ENCODE results near the gene PPCDC.

PPCDC gene

GRCh38 chr15:75016431-75016830 lies 7.0 kb upstream of the PPCDC start:
- DNase-seq = no peak

- DNase-seq = no peak
These were observed 3.5 kb upstream of the PPCDC start for GRCh38 chr15:75019916-75020315.

DNA sequence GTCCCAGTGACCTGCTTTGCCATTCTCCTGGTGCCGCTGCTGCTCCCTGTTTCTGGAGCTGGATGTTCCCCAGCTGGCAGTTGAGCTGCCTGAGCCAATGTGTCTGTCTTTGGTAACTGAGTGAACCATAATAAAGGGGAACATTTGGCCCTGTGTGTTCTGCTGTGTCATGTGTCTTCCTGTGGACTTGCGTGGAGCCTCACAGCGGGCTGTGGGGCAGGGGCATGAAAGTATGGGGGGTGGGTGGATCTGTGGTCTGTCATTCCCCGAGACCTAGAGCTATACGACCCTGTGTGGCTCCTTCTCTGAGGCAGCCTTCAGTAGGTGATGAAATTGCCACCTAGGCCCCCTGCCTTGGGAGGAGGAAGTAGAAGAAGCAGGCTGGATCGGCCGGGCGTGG lies 2.0 kb upstream of the PPCDC start:
- no peak for DNase-seq

DNA sequence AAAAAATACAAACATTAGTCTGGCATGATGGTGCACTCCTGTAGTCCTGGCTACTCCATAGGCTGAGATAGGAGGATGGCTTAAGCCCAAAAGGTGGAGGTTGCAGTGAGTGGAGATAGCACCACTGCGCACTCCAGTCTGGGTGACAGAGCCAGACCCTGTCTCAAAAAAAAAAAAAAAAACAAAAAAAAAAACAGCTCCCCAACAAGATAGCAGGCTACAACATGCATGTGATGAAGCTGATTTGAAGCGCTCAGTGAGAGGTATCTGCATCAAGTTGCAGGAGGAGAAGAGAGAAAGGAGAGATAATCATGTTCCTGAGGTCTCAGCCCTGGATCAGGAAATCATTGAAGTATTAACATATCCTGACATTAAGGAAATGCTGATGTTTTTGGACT lies 608 bp upstream of the PPCDC start:
- no peak for DNase-seq

- no peak for DNase-seq
These were observed 664 bp downstream of the PPCDC start for GRCh38 chr15:75023872-75024636.

GRCh38 chr15:75025107-75025506 lies 1.7 kb downstream of the PPCDC start:
- DNase-seq = no peak

- no peak for DNase-seq
These were observed 2.3 kb downstream of the PPCDC start for GRCh38 chr15:75025548-75026260.

DNA sequence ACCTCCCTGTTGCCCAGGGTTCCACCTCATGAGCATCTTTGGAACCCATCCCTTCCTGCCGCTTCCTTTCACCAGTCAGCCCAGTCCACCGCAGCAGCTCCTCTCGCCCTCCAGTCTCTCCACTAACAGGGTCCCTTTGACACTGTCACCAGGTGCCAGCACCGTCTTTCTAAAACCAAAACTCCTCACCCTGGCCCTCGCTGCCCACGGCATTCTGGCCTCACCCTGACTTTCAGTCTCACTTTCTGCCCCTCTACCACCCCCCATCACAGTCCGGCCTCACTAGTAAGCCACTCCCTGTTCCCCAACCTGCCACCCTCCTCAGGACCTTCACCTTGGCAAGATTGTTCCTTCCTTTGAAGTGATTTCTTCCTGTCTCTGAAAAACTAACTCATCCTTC lies 4.2 kb downstream of the PPCDC start:
- DNase-seq = no peak

DNA sequence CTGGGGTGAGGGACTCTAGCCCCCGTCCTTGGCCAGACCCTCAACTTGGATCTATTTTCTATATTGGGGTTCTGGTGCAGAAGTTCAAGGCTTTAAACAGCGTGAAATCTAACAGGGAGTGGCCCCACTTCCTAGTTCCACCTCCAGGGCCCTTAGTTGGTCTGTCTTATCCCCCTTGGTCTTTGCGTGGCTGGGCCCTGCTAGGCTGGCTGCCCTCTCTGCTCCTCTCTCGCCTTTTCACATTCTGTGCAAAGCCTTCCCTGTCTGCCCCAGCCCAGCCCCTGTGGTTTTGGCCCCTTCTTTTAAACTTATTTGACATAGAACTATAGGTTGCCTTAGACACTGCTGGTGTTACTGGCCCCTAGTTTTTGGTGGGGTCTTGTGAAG lies 5.6 kb downstream of the PPCDC start:
- DNase-seq = no peak

DNA sequence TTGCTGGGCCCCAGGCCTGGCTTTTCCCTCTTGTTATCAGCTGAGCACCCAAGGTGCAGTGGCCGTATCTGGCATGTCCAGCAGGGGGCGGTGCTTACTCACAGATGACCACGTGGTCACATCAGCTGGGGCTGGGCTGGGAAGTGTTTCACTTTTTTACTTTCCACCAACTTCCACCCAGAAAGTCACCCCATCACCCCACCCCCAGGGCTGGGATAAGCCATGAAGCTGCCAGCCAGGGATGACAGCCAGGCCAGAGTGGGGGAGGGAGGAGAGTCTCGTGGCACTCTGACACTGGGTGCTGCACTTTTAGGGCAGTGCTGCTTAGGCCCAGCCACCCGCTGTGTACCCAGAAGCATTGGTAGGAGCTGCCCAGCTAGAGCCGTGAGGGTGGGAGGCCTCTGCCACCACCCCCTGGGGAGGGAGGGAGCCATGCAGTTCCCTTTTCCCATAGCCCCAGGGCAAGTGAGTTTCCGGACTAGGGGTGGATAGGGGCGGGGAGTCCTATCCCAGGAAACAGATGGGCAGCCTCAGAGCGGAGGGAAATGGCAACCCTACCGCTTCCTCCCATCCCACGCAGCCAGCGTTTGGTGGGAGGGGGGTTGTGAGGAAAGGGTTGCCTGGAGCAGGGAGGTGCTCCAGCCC lies 6.1 kb downstream of the PPCDC start:
- peak; percentile 94 for DNase-seq

GRCh38 chr15:75030023-75030413 lies 6.6 kb downstream of the PPCDC start:
- peak; percentile 51 for DNase-seq

- no peak for DNase-seq
These were observed 7.0 kb downstream of the PPCDC start for GRCh38 chr15:75030424-75030823.

DNA sequence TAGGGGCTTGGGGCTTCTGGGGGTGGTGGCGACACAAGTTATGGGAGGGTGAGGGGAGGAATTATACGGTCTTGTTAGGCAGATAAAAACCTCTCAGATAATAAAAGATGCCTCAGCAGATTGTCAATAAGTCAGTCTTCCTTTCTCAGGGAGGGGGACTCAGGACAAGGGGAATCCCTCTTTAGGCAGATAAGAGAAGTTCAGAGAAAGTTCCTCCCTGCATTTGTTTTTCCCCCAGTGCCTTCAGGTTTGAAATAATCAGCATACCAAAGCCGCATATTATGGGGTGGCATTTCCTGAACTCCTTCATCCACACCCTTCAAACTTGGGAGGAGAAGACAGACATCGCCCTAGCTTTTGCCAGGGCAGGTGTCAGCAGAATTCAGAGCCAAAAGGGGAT lies 8.5 kb downstream of the PPCDC start:
- DNase-seq = no peak

- DNase-seq = no peak
These were observed 9.0 kb downstream of the PPCDC start for GRCh38 chr15:75032395-75032794.

DNA sequence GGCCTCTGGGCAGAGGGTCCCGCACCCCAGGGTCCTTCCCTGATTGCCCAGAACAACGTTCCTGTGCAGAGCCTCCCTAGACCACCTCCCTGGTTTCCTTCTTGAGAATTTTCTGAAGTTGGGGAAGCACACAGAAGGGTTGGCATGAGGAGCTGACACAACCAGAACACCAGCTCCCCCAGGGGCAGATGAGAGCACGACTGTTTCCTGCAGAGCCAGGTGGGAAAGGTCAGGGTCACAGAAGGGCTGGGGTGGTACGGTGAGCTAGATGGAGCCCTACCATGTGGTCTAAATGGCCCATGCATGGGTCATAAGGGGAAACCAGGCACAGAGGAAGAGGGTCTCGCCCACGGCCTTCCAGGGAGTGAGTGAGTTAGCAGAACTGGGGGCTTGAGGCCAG lies 10.4 kb downstream of the PPCDC start:
- no peak for DNase-seq

DNA sequence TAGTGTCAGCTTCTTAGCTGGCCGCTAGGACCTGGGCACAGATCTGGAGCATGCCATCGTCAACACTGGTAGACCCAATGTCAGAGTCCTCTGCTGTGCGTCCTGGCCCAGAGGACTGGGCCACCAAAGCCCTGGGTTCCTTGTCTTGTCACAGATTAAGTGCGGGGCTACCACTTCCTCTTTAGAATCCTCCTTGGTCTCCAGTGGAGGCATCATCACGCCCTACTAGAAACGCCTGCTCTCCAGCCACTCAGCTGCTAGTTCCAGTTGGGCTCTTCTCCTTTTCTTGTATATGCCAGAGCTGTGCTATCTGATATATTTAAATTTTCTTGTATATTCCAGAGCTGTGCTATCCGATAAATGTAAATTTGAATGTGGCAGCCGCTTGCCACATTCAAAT lies 11.2 kb downstream of the PPCDC start:
- DNase-seq = no peak

DNA sequence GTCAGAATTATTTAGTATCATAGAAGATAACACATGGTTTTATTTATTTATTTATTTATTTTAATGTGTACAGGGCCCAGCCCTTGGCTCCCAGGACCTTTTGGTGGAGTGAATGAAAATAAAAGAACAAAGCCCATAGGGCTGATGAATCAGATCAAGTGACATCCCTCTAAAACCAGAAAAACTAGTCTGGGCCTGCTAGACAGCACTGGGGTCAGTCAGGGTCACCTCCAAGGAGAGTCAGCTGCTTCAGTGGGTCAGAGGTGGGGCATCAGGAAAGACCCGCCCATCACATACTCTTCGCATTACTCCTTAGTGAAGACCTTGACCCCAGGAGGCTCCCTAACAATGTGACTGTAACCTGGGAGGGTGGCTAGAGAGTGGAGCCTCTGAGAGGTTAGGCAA lies 12.8 kb downstream of the PPCDC start:
- peak; percentile 27 for DNase-seq

DNA sequence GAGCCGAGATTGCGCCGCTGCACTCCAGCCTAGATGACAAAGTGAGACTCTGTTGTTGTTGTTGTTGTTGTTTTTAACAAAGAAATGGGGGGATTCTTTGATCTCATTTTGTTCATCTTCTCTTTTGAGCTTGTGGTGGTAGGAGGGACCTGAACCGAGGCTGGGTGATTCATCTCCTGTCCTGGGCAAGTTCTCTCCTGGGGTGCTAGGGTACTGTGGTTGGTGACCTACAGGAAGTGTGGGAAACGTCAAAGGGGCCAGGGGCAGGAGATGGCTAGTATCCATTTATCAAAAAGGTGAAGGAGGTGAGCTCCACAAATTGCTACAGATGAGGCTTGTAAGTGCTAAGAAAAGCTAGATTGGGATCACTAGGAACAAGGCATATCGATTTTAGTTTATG lies 14.3 kb downstream of the PPCDC start:
- no peak for DNase-seq

DNA sequence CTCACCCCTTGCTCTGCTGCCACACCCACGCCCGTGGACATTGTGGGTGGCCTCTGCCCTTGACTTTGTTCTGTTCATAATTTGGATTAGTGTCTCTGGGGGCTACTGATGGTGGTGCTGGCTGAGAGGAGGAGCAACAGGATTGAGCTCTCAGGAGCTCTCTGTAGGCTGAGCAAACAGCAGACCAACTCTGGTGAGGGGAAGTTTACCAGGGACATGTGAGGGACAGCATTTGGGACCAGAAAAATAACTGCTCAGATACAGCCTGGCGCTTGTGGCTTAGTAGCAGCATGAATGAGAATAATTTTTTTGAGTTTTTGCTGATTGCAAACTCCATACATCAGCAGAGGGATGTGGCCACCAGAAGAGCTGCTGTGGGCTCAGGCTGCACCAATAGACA lies 14.8 kb downstream of the PPCDC start:
- DNase-seq = no peak

- DNase-seq = peak; percentile 52
These were observed 19.5 kb downstream of the PPCDC start for GRCh38 chr15:75042730-75043508.

GRCh38 chr15:75043509-75044257 lies 20.3 kb downstream of the PPCDC start:
- DNase-seq = peak; percentile 99

GRCh38 chr15:75044258-75044878 lies 21.0 kb downstream of the PPCDC start:
- DNase-seq = no peak

All from fibroblast of skin of scalp (primary cell).